Effector memory CD4-positive, alpha-beta T cell (primary cell): ENCODE data around the gene MTMR3.

Source experiments
- DNase-seq, 3 donors: peaks; one replicate each; pipeline ENCODE4 v3.0.0-alpha.2; 2020
- H3K27ac ChIP-seq: 2 replicates; pipeline ENCODE4 v1.7.0; 2013; ENCODE audit warnings: mild to moderate bottlenecking, low read length, moderate library complexity; ENCODE audit not compliant: insufficient read depth, poor library complexity, severe bottlenecking
- H3K27me3 ChIP-seq: replicated peaks from 2 replicates; pipeline ENCODE4 v1.7.0; 2013; ENCODE audit warnings: mild to moderate bottlenecking, low read length; ENCODE audit not compliant: insufficient read depth, control insufficient read depth, poor library complexity, severe bottlenecking
- H3K36me3 ChIP-seq: 2 replicates; pipeline ENCODE4 v1.7.0; 2013; ENCODE audit warnings: mild to moderate bottlenecking, low read length, moderate library complexity; ENCODE audit not compliant: control insufficient read depth, insufficient read depth
- H3K4me1 ChIP-seq: 2 replicates; pipeline ENCODE4 v1.7.0; 2013; ENCODE audit warnings: low read length, mild to moderate bottlenecking; ENCODE audit not compliant: control insufficient read depth, insufficient read depth, poor library complexity, severe bottlenecking
- H3K4me3 ChIP-seq: 2 replicates; pipeline ENCODE4 v1.7.0; 2013; ENCODE audit warnings: low read length, low read depth, mild to moderate bottlenecking; ENCODE audit not compliant: insufficient read depth, poor library complexity, severe bottlenecking
- H3K9me3 ChIP-seq: 2 replicates; pipeline ENCODE4 v1.7.0; 2013; ENCODE audit warnings: mild to moderate bottlenecking, low read length, moderate library complexity; ENCODE audit not compliant: control insufficient read depth

The MTMR3 gene

GRCh38 chr22:30028731-30029130, 145.8 kb downstream of the MTMR3 start:
- Histone ChIP-seq H3K4me3 (no peak overlapping the region), H3K27me3 (no peaks in the 10 kb centered on the region), H3K9me3 (no peaks in the 10 kb centered on the region), H3K4me1 (no peaks in the 10 kb centered on the region), H3K36me3 (peaks cover 31% of the 10 kb centered on the region), H3K27ac (no peak overlapping the region)
- no peak for DNase-seq

- H3K36me3 ChIP-seq, result peaks cover 28% of the 10 kb centered on the region
- no peak overlapping the region for H3K4me3 ChIP-seq
- H3K27ac ChIP-seq, result no peak overlapping the region
- no peaks in the 10 kb centered on the region for H3K27me3 ChIP-seq
- H3K4me1 ChIP-seq, result no peaks in the 10 kb centered on the region
- no peaks in the 10 kb centered on the region for H3K9me3 ChIP-seq
- DNase-seq, result no peak
These were observed 146.5 kb downstream of the MTMR3 start for GRCh38 chr22:30029512-30029911.

GRCh38 chr22:30030329-30030728, 147.4 kb downstream of the MTMR3 start:
- Histone ChIP-seq H3K36me3 (peaks cover 20% of the 10 kb centered on the region), H3K9me3 (no peaks in the 10 kb centered on the region), H3K27me3 (no peaks in the 10 kb centered on the region), H3K4me3 (no peak overlapping the region), H3K27ac (no peak overlapping the region), H3K4me1 (no peaks in the 10 kb centered on the region)
- DNase-seq, result no peak

- peaks cover 10% of the 10 kb centered on the region for H3K36me3 ChIP-seq
- no peak overlapping the region for H3K4me3 ChIP-seq
- H3K4me1 ChIP-seq, result no peaks in the 10 kb centered on the region
- no peak overlapping the region for H3K27ac ChIP-seq
- H3K27me3 ChIP-seq, result no peaks in the 10 kb centered on the region
- no peaks in the 10 kb centered on the region for H3K9me3 ChIP-seq
- no peak for DNase-seq
These were observed 148.4 kb downstream of the MTMR3 start for GRCh38 chr22:30031328-30031727.

GRCh38 chr22:30031764-30032455, 148.9 kb downstream of the MTMR3 start:
- H3K27ac ChIP-seq, result no peak overlapping the region
- no peak for DNase-seq
- no peaks in the 10 kb centered on the region for H3K9me3 ChIP-seq
- no peaks in the 10 kb centered on the region for H3K27me3 ChIP-seq
- H3K4me1 ChIP-seq, result no peaks in the 10 kb centered on the region
- no peak overlapping the region for H3K4me3 ChIP-seq
- peaks cover 4% of the 10 kb centered on the region for H3K36me3 ChIP-seq

- no peaks in the 10 kb centered on the region for H3K4me1 ChIP-seq
- H3K9me3 ChIP-seq, result no peaks in the 10 kb centered on the region
- no peak overlapping the region for H3K27ac ChIP-seq
- no peak for DNase-seq
- no peaks in the 10 kb centered on the region for H3K27me3 ChIP-seq
- no peaks in the 10 kb centered on the region for H3K36me3 ChIP-seq
- no peak overlapping the region for H3K4me3 ChIP-seq
These were observed 150.2 kb downstream of the MTMR3 start for GRCh38 chr22:30033137-30033536.

- no peaks in the 10 kb centered on the region for H3K4me1 ChIP-seq
- no peak overlapping the region for H3K4me3 ChIP-seq
- H3K27ac ChIP-seq, result no peak overlapping the region
- no peak for DNase-seq
- H3K9me3 ChIP-seq, result no peaks in the 10 kb centered on the region
- no peaks in the 10 kb centered on the region for H3K36me3 ChIP-seq
- H3K27me3 ChIP-seq, result no peaks in the 10 kb centered on the region
These were observed 150.9 kb downstream of the MTMR3 start for GRCh38 chr22:30033901-30034300.

GRCh38 chr22:30036656-30037055, 153.7 kb downstream of the MTMR3 start:
- no peak overlapping the region for H3K4me3 ChIP-seq
- H3K9me3 ChIP-seq, result no peaks in the 10 kb centered on the region
- DNase-seq, result no peak
- no peak overlapping the region for H3K27ac ChIP-seq
- H3K36me3 ChIP-seq, result no peaks in the 10 kb centered on the region
- H3K27me3 ChIP-seq, result no peaks in the 10 kb centered on the region
- H3K4me1 ChIP-seq, result no peaks in the 10 kb centered on the region

GRCh38 chr22:30038219-30038618, 155.2 kb downstream of the MTMR3 start:
- H3K36me3 ChIP-seq, result no peaks in the 10 kb centered on the region
- no peaks in the 10 kb centered on the region for H3K4me1 ChIP-seq
- H3K27ac ChIP-seq, result no peak overlapping the region
- no peaks in the 10 kb centered on the region for H3K27me3 ChIP-seq
- no peak for DNase-seq
- no peak overlapping the region for H3K4me3 ChIP-seq
- no peaks in the 10 kb centered on the region for H3K9me3 ChIP-seq

- DNase-seq, result no peak
- H3K27ac ChIP-seq, result no peak overlapping the region
- no peaks in the 10 kb centered on the region for H3K9me3 ChIP-seq
- H3K4me3 ChIP-seq, result no peak overlapping the region
- no peaks in the 10 kb centered on the region for H3K27me3 ChIP-seq
- no peaks in the 10 kb centered on the region for H3K4me1 ChIP-seq
- no peaks in the 10 kb centered on the region for H3K36me3 ChIP-seq
These were observed 157.7 kb downstream of the MTMR3 start for GRCh38 chr22:30040499-30041260.
